Limb (tissue), 2 donors: ENCODE measurements around the gene TNFRSF17.
"Not testable (repeated sequence)": the region's sequence is repeated elsewhere in the genome, so short reads cannot be mapped to it uniquely, and the experiment has no call there.

Source experiments
- DNase-seq, 2 donors: peaks; one replicate each; pipeline ENCODE4 v3.0.0-alpha.2; 2016; ENCODE audit errors: extremely low spot score in 2 of 2

The TNFRSF17 gene

GRCh38 chr16:11970292-11970691 is 5.3 kb downstream of the TNFRSF17 start:
- not testable (repeated sequence) for DNase-seq

GRCh38 chr16:11972128-11972527 is 7.1 kb downstream of the TNFRSF17 start:
- no peak for DNase-seq

- no peak for DNase-seq
Observed at GRCh38 chr16:11973070-11973469, 8.1 kb downstream of the TNFRSF17 start.

GRCh38 chr16:11976850-11977375 is 11.9 kb downstream of the TNFRSF17 start:
- DNase-seq: no peak

- DNase-seq: no peak
Observed at GRCh38 chr16:11977376-11978041, 12.5 kb downstream of the TNFRSF17 start.

GRCh38 chr16:11978080-11978479 is 13.1 kb downstream of the TNFRSF17 start:
- no peak for DNase-seq

- no peak for DNase-seq
Observed at GRCh38 chr16:11979013-11979672, 14.1 kb downstream of the TNFRSF17 start.

- DNase-seq: no peak
Observed at GRCh38 chr16:11980136-11980844, 15.3 kb downstream of the TNFRSF17 start.

- DNase-seq: no peak
Observed at GRCh38 chr16:11985250-11985649, 20.2 kb downstream of the TNFRSF17 start.

GRCh38 chr16:11986521-11987057 is 21.6 kb downstream of the TNFRSF17 start:
- no peak for DNase-seq

GRCh38 chr16:11988258-11988978 is 23.4 kb downstream of the TNFRSF17 start:
- DNase-seq: no peak

GRCh38 chr16:11990702-11991390 is 25.8 kb downstream of the TNFRSF17 start:
- DNase-seq: no peak

- DNase-seq: no peak
Observed at GRCh38 chr16:11992008-11992584, 27.1 kb downstream of the TNFRSF17 start.

- DNase-seq: no peak
Observed at GRCh38 chr16:11992586-11993524, 27.8 kb downstream of the TNFRSF17 start.

GRCh38 chr16:11994143-11995119 is 29.4 kb downstream of the TNFRSF17 start:
- DNase-seq: no peak

GRCh38 chr16:11996433-11997330 is 31.7 kb downstream of the TNFRSF17 start:
- no peak for DNase-seq

GRCh38 chr16:12000032-12000431 is 35.0 kb downstream of the TNFRSF17 start:
- no peak for DNase-seq
